IPS-NIHi7 (cell line): ENCODE measurements around the gene TUBGCP3.
"Not testable (repeated sequence)": the region's sequence is repeated elsewhere in the genome, so short reads cannot be mapped to it uniquely, and the experiment has no call there.

Experiments used
- DNase-seq: peaks from one replicate; pipeline ENCODE4 v3.0.0; 2012; ENCODE audit warnings: mixed read lengths; ENCODE audit errors: extremely low spot score

Gene TUBGCP3

GRCh38 chr13:112587764-112588489, at the start of gene TUBGCP3:
Gene TUBGCP3, minus strand, starts transcription at chr13:112588153. Its CDS starts 173 bp downstream, at chr13:112587980.
- peak; percentile 92 for DNase-seq

GRCh38 chr13:112637017-112637801, 49.3 kb upstream of the TUBGCP3 start:
- peak; percentile 44 for DNase-seq

- DNase-seq = no peak
Observed at GRCh38 chr13:112636401-112636975, 48.5 kb upstream of the TUBGCP3 start.

- no peak for DNase-seq
Observed at GRCh38 chr13:112635323-112635722, 47.4 kb upstream of the TUBGCP3 start.

GRCh38 chr13:112634102-112634501, 46.1 kb upstream of the TUBGCP3 start:
- DNase-seq = no peak

GRCh38 chr13:112630226-112630625, 42.3 kb upstream of the TUBGCP3 start:
- DNase-seq = not testable (repeated sequence)

GRCh38 chr13:112629161-112629560, 41.2 kb upstream of the TUBGCP3 start:
- DNase-seq = no peak

- not testable (repeated sequence) for DNase-seq
Observed at GRCh38 chr13:112627613-112628012, 39.7 kb upstream of the TUBGCP3 start.

GRCh38 chr13:112627161-112627560, 39.2 kb upstream of the TUBGCP3 start:
- no peak for DNase-seq

GRCh38 chr13:112626761-112627160, 38.8 kb upstream of the TUBGCP3 start:
- DNase-seq = no peak

- DNase-seq = no peak
Observed at GRCh38 chr13:112626124-112626523, 38.2 kb upstream of the TUBGCP3 start.

- no peak for DNase-seq
Observed at GRCh38 chr13:112625698-112626097, 37.7 kb upstream of the TUBGCP3 start.

GRCh38 chr13:112624602-112625430, 36.9 kb upstream of the TUBGCP3 start:
- DNase-seq = no peak

GRCh38 chr13:112624040-112624439, 36.1 kb upstream of the TUBGCP3 start:
- no peak for DNase-seq

- DNase-seq = no peak
Observed at GRCh38 chr13:112623051-112623711, 35.2 kb upstream of the TUBGCP3 start.

GRCh38 chr13:112622375-112622774, 34.4 kb upstream of the TUBGCP3 start:
- DNase-seq = no peak

GRCh38 chr13:112619730-112620631, 32.0 kb upstream of the TUBGCP3 start:
- peak; percentile 70 for DNase-seq

- no peak for DNase-seq
Observed at GRCh38 chr13:112618501-112618900, 30.5 kb upstream of the TUBGCP3 start.

GRCh38 chr13:112617754-112618375, 29.9 kb upstream of the TUBGCP3 start:
- DNase-seq = no peak
